MM.1S (cell line): ENCODE data around the gene POLR3GL.

Source experiments
- EZH2 ChIP-seq: fragments of 300-600 bp; sonication (generic); optimal IDR thresholded peaks from 2 replicates; pipeline ENCODE3; 2017; ENCODE audit warnings: low read depth, mild to moderate bottlenecking, antibody characterized with exemption, low read length, mixed read lengths
- TF ChIP-seq, protein P1 (sequence below): fragments of 300-600 bp; sonication (generic); IDR thresholded peaks from 2 replicates; pipeline ENCODE4 v1.5.1; 2016; ENCODE audit warnings: antibody characterized with exemption, low read length, mixed read lengths

DNA sequence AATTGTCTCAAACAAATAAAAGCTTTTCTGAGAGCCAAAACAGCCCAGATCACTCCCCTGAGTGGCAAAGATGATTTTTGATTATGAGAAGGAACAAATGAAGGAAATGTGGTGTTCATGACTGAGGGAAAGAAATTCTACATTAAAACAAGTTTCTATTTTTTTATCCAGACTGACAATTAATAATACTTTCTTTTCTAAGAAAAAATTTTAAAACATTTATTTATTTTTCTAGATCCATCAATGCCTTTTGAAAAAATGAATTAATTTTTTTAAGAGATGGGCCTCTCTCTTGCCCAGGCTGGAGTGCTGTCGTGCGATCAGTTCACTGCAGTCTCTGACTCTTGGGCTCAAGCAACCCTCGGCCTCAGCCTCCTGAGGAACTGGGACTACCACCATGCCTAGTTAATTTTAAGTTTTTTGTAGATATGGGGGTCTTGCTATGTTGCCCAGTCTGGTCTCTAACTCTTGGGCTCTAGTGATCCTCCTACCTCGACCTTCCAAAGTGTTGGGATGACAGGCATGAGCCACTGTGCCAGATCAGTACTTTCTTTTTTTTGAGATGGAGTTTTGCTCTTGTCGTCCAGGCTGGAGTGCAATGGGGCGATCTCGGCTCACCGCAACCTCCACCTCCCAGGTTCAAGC lies 43.1 kb downstream of the POLR3GL start:
- TF ChIP-seq, protein P1, sequence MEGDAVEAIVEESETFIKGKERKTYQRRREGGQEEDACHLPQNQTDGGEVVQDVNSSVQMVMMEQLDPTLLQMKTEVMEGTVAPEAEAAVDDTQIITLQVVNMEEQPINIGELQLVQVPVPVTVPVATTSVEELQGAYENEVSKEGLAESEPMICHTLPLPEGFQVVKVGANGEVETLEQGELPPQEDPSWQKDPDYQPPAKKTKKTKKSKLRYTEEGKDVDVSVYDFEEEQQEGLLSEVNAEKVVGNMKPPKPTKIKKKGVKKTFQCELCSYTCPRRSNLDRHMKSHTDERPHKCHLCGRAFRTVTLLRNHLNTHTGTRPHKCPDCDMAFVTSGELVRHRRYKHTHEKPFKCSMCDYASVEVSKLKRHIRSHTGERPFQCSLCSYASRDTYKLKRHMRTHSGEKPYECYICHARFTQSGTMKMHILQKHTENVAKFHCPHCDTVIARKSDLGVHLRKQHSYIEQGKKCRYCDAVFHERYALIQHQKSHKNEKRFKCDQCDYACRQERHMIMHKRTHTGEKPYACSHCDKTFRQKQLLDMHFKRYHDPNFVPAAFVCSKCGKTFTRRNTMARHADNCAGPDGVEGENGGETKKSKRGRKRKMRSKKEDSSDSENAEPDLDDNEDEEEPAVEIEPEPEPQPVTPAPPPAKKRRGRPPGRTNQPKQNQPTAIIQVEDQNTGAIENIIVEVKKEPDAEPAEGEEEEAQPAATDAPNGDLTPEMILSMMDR: no peak
- TF ChIP-seq EZH2: no peak
